Breast epithelium (tissue), 3 donors: Measurements from ENCODE around the gene TNS1.

Experiments
- CTCF ChIP-seq, 3 donors: fragments of 450-650 bp; IDR thresholded peaks; one replicate each; pipeline ENCODE4 v1.5.1; 2016 to 2017; ENCODE audit warnings: antibody characterized with exemption in 3 of 3, mild to moderate bottlenecking in 3 of 3, moderate library complexity in 3 of 3
- POLR2A ChIP-seq: fragments of 450-650 bp; IDR thresholded peaks from one replicate; pipeline ENCODE4 v1.6.1; 2016; ENCODE audit warnings: antibody characterized with exemption, mild to moderate bottlenecking, moderate library complexity

DNA sequence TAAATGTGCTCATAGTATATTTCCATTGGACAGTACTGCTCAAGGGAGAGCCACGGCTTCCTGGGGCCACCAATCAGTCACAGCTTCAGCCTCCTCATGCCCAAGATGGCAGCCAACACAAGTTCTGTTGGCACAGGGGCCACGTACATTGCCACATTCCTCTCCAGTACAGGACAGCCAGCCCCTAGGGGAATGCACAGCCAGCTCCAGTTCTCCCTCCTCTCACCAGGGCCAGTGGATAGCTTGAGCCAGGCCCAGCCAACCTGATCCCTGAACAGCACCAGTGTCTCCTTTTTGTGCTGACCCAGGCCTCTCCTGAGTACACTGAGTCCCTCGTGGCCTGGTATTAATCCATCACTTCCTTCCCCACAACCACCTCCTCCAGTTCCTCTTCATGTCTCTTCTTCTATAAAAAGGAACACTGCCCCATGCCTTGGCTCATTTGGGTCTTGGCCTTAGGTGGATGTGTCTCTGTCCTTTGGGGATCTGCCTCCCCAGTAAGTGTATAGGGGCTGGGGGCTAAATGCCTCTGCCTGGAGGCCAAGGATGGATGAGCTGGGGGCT is 168.7 kb downstream of the TNS1 start:
- no peak for TF ChIP-seq CTCF (IDR thresholded peaks at IDR 0.05)
- TF ChIP-seq POLR2A = no peak
